HG03064 (cell line): ENCODE results near the gene CPNE2.
A peak's percentile ranks its signal among the peaks of the same experiment; 100 is the strongest.
"Not testable (repeated sequence)": the region's sequence is repeated elsewhere in the genome, so short reads cannot be mapped to it uniquely, and the experiment has no call there.

Source experiments
- ATAC-seq: cut with Tn5 transposase; IDR thresholded peaks from one replicate; pipeline ENCODE4 v1.9.1; 2021; ENCODE audit warnings: low read depth; ENCODE audit not compliant: unreplicated experiment

Gene CPNE2

DNA sequence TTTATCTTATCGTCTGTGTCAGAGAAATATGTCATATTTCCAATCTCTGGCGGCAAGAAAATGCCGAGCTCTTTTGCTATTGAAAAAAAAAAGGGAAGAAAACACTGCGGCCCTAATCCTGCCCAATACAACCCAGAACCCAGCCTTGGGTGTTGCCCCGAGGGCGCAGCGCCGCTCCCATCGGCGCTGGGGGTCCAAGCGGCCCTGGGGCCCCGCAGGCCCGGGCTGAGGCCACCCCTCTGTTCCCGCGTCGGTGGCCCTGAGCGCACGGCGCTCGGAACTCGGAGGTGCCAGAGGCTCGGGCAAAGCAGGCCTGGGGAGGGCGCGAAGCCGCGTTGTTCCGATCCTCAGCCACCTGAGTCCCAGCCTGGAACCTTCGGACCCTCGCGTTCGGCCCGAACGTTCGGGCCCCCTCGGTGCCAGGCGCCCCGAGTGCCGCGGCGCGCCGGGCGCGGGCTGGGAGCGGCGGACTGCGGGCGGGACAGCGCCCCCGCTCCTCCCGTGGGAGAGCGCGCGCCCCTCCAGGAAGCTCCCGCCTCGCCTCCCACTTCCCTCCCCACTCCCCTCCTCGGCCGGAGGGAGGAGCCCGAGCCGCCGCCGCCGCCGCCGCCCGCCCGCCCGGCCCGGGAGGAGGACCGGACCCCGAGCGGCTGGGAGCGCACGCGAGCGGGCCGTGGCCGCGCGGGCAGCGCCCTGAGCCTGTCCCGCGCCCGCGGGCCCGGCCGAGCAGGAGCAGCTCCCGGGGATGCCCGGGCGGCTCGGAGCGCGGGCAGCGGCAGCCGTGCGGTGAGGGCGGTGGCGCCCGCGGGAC is at the start of gene CPNE2:
Gene CPNE2, plus strand, starts transcription at position 609 of the 811 bp plus-strand sequence. CDS start 18,160 bp downstream, outside the sequence.
- no peak for ATAC-seq

DNA sequence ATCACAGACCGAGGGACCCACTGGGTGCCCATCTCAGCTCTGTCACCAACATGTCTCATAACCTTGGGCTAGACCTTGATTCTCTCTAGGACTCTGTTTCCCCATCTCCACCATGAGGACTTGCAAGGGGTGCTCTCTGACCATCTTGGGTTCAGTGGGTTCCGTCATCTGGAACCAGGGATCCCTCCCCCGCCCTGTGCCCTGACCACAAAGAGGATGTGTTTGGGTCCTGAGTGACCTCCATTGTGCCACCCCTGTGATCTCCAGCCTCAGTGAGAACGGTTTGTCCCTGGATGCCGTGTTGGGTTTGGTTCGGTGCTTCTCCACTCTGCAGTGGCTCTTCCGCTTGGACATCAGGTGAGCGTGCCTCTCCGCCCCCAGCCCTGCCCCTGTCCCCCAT is 49.1 kb upstream of the CPNE2 start:
- no peak for ATAC-seq

DNA sequence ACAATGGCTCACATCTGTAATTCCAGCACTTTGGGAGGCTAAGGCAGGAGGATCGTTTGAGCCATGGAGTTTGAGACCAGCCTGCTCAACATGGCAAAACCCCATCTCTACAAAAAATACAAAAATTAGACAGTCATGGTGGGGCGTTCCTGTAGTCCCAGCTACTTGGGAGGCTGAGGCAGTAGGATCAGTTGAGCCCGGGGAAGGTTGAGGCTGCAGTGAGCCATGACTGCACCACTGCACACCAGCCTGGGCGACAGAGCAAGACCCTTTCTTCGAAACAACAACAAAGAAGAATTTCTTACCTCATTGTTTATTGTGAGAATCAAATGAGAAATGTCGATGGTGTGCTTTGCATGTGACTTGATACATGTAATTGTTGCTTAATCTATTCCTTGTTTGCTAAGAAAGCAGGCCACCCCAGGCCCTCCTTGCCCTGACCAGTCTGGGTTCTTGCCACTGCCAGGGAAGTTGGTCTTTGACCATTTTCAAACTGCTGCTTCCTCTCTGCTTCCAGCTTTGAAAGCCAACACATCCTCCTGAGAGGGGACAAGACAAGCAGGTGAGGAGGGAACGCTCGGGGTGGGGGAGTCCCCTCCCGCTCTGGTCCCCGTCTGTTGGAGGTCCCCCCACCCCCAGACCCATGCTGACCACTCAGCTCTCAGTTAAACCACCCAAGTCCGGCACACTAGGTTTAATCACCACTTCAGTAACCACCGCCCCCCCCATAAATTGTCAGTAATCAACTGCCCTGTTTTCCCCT is 47.3 kb upstream of the CPNE2 start:
- ATAC-seq, result no peak

DNA sequence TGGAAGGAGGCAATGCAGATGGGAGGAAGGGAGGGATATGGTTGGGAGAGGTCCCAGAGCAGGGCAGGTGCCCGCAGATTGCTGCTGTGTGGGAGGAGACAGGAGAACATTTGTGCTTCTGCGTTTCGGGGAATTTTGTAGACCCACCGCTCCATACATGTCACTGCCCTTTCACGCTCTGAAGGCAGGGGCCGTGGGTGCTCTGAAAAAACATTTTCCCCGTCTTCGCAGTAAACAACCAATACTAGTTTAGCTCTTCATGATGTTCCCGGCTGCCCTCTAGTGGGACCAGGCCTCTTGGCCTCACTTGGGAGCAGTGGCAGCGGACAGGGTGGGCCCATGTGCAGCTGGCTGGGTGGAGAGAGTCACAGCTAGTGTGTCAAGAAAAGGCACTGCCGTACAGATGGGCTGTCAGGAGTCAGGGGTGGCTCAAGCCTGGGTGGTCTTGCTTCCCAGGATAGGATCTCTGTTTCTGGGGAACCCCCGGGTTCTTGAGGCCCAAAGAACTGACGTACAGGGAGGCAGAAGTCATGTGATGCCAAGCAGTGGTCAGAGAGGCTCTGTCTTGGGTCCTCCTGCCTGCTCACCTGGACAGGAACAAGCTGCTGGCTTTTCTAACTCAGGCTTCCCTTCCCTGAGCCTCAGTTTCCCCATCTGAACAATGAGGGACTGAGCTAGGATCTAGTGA is 46.5 kb upstream of the CPNE2 start:
- ATAC-seq, result no peak

DNA sequence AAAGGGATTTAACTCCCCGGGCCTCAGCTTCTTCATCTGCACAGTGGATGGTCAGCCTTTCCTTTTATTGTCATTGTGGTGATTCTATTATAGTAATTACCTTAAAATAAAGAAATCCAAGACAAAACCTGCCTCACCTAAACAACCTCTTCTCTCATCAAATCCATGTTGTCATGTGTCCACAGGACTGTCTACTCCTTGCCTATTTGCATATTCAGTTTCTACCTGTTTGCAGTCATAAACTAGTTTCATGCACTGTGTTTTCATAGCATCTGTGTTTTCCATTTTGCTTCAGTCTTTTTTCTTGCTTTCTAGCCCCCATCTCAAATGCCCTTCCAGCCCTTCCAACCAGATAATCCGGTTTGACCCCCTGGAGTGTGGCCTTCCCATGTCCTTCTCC is 44.3 kb upstream of the CPNE2 start:
- ATAC-seq, result no peak

DNA sequence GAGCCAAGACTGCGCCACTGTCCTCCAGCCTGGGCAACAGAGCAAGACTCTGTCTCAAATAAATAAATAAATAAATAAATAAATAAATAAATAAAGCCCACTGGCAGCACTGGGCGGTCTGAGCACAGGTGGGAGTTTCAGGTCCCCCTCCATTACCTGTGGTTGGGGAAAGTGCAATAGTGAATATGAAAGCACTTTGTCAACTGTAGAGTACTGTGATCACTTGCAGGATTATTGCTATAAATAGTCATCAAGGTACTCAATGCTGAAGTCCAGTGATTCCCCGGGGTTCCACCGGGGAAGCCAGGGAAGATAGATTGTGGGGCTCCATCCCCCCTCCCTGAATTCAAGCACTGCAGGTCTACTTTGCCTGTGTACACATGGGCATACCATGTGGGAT is 42.7 kb upstream of the CPNE2 start:
- ATAC-seq, result peak; percentile 70

DNA sequence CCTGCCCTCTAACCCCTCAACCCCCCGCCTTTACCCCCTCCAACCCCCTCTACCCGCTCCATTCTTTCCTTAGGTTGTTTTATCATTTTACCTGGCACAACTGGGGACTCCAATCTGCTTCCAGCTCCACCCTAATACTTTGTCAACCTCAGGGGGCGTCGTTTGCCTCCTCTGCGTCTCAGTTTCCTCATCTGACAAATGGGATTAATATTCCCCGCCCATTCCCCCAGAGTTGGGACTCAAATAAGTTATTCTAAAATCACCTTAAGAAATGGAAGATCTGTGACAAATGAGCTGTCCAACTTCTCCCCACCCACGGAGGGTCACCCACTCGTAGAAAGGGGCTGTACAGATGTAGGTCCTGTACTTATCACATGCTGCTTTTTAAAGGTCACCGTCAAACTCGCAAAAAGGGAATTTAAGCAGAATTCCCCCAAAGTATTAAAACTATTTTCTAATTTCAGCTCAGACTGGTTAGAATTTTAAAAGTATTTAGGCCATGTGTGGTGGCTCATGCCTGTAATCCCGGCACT is 40.6 kb upstream of the CPNE2 start:
- ATAC-seq, result no peak

DNA sequence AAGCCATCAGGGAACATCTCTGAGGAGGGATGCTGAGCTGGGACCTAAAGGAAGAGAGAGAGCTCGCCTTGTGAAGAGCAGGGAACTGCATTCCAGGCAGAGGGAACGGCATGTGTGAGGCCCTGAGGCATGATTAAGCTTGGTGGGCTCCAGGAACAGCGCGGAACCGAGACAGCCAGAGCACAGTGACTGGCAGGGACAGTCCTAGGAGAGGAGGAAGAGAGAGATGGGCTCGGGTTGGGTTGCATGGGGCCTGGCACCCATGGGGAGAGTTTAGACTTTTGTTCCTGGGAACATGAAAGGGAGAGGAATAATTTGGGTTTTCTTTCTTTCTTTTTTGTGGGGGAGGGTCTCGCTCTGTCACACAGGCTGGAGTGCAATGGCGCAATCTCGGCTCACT is 39.2 kb upstream of the CPNE2 start:
- no peak for ATAC-seq

- ATAC-seq, result no peak
Measured at GRCh38 chr16:57054338-57054737, 38.0 kb upstream of the CPNE2 start.

DNA sequence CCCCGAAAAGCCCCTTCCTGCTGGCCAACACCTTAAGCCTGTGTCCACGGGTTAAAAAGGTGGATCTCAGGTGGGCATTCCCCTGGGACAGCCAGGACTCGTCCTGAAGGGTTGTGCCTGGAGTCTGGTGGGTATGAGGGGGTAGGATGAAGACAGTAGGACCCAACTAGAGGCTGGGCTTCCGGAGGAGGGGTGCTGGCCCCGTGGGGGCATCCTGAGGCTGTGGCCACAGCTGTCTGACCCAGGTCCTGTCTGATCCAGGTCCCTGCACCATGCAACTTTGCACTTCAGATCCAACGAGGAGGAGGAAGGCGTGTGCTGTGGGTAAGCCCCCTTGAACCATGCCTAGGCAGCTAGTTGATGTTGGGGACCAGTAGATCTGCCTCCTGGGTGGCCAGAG is 37.6 kb upstream of the CPNE2 start:
- ATAC-seq, result no peak

GRCh38 chr16:57055671-57056070 is 36.7 kb upstream of the CPNE2 start:
- no peak for ATAC-seq

- ATAC-seq, result no peak
Measured at GRCh38 chr16:57058291-57058861, 34.0 kb upstream of the CPNE2 start.

DNA sequence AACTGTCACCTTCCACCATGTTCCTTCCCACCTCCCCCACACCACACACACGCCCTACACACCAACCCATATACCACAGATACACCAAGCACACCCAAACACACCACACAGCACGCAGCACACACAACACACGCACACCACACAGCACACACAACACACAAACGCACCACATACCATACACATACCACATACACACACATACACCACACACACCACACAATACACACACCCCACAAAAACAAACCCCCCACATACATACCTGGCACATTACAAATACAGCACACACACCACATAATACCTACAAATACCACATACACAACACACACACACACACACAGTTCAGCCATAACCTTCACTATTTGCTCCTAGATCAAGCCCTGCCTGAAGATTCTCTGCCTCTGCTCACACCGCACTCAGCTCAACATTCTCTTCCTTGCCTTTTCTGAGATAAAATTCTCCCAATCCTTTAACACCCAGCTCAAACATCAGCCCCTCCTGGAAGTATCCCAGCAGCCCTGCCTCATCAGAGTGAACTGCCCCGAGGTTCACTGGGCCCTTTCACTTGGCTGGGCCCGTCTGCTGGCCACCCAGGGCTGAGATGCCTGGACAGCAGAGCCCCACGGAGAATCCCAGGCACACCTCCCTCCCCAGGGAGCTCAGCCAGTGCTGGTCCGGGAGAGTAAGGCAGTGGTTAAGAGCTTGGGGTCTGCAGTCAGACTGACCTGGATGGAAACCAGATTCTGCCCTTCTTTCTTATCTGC is 31.9 kb upstream of the CPNE2 start:
- ATAC-seq, result no peak

GRCh38 chr16:57061084-57061905 is 31.1 kb upstream of the CPNE2 start:
- no peak for ATAC-seq

- no peak for ATAC-seq
Measured at GRCh38 chr16:57062329-57062728, 30.1 kb upstream of the CPNE2 start.

DNA sequence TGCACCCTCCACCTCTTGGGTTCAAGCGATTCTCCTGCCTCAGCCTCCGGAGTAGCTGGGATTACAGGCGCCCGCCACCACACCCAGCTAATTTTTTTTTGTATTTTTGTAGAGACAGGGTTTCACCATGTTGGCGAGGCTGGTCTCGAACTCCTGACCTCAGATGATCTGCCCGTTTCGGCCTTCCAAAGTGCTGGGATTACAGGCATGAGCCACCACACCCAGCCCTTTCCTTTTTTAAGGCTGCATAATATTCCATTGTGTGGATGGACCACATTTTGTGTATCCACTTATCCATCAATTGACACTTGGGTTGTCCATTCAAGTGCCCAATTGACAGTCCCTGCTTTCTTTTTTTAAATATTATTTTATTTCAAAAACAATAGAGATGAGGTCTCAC is 29.2 kb upstream of the CPNE2 start:
- ATAC-seq, result not testable (repeated sequence)

DNA sequence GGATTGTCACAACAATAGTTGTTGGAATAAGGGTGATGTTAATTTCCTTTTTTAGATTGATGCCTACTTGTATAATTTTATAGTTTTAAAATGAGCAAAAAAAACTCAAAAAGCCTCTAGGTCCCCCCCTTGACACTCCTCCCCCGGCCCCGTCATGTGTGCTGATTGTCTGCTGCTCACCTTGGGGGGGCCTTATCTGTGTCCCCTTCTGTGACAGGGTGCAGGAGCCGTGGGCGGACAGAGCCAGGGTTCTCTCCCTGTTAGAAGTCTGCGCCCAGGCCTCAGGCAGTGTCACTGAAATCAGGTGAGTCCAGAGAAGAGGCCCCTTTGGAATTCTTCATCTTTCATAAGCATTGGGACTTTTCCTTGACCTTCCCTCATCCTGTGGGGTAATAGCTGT is 27.4 kb upstream of the CPNE2 start:
- ATAC-seq, result no peak

DNA sequence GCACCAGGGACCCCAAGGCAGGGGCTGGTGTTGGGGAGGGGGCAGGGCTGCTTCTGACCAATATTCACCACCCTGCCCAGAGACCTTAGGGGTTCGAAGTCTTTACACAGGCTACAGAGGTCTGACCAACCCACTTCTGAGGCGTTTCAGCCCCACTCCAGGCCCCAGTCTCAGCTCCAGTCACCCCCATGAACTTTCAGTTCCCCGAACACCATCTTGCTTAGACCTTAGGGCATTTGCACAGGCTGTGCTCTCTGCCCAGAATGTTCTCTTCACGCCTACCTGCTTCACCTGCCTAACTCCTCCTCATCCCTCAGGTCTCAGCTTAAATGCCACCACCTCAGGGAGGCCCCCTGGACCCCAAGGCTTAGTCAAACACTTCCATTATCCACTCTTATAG is 25.8 kb upstream of the CPNE2 start:
- ATAC-seq, result no peak

DNA sequence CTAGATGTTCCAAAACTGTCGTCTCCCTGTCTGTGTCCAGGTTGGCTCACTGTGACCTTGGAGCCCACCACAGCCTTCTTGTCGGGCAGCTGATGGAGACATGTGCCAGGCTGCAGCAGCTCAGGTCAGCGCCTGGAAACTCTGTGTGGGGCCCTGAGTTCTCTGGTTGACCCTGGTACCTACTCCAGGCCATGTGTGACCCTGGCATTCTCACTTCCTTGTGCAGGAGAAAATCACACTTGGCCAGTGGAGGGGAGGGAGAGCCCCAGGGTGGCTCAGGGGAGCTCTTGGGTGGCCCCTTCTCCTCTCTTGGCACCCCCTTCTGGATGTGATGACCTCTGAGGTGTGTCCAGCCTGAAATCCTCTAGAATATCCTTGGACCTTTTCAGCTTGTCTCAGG is 25.0 kb upstream of the CPNE2 start:
- no peak for ATAC-seq
